Measurements from ENCODE around the gene CEBPA.

GRCh38 chr19:33277434-33277833, 24.9 kb downstream of the CEBPA start:
- TF ChIP-seq CTCF (IDR thresholded peaks at IDR 0.05) (no peak), EZH2 (IDR thresholded peaks at IDR 0.05; ENCODE audit: borderline replicate concordance, insufficient read depth, low read depth, low read length, poor library complexity, severe bottlenecking) (no peak)

All from B cell (primary cell).